GM21367 (cell line): ENCODE results near the gene DCXR.
"Not testable (repeated sequence)": the region's sequence is repeated elsewhere in the genome, so short reads cannot be mapped to it uniquely, and the experiment has no call there.

ENCODE experiments used
- ATAC-seq: cut with Tn5 transposase; IDR thresholded peaks from one replicate; pipeline ENCODE4 v1.9.1; 2021; ENCODE audit not compliant: unreplicated experiment

The DCXR gene

GRCh38 chr17:82041144-82041814, 3.8 kb upstream of the DCXR start:
- no peak for ATAC-seq

- no peak for ATAC-seq
Measured at GRCh38 chr17:82039695-82040299, 2.3 kb upstream of the DCXR start.

GRCh38 chr17:82038796-82039409, 1.4 kb upstream of the DCXR start:
- not testable (repeated sequence) for ATAC-seq

GRCh38 chr17:82037889-82038195, 345 bp upstream of the DCXR start:
- ATAC-seq: no peak

- ATAC-seq: no peak
Measured at GRCh38 chr17:82036634-82037091, 834 bp downstream of the DCXR start.

GRCh38 chr17:82035956-82036633, 1.4 kb downstream of the DCXR start:
- ATAC-seq: no peak

GRCh38 chr17:82035488-82035887, 2.0 kb downstream of the DCXR start:
- no peak for ATAC-seq

GRCh38 chr17:82034371-82035011, 3.0 kb downstream of the DCXR start:
- no peak for ATAC-seq

GRCh38 chr17:82033359-82034085, 4.0 kb downstream of the DCXR start:
- ATAC-seq: no peak

GRCh38 chr17:82031885-82032627, 5.4 kb downstream of the DCXR start:
- ATAC-seq: no peak

GRCh38 chr17:82031303-82031884, 6.1 kb downstream of the DCXR start, which contains the start of gene RAC3:
Gene RAC3, plus strand, starts transcription at chr17:82031678. Its CDS starts 84 bp downstream, at chr17:82031762.
- no peak for ATAC-seq

- ATAC-seq: no peak
Measured at GRCh38 chr17:82030470-82031302, 6.8 kb downstream of the DCXR start.

- no peak for ATAC-seq
Measured at GRCh38 chr17:82029990-82030469, 7.5 kb downstream of the DCXR start.

GRCh38 chr17:82029391-82029790, 8.1 kb downstream of the DCXR start:
- no peak for ATAC-seq

- ATAC-seq: no peak
Measured at GRCh38 chr17:82028966-82029365, 8.5 kb downstream of the DCXR start.

- no peak for ATAC-seq
Measured at GRCh38 chr17:82028246-82028645, 9.3 kb downstream of the DCXR start.

- no peak for ATAC-seq
Measured at GRCh38 chr17:82025401-82026107, 11.9 kb downstream of the DCXR start.

GRCh38 chr17:82024859-82025258, 12.6 kb downstream of the DCXR start:
- no peak for ATAC-seq
